ENCODE measurements around the gene TRIM17. TPM values are rescaled to one million over a fixed set of nuclear protein-coding genes. Genes with fewer than 3 reads are reported as not detected.
A peak's percentile ranks its signal among the peaks of the same experiment; 100 is the strongest.

The TRIM17 gene
- total RNA-seq, 6 experiments from 2014 or later, result 0.23 to 0.36 (median 0.30) TPM; not detected in 3

- H3K9me3 Mint-ChIP-seq, result no peaks in the 10 kb centered on the region; the same call in 1 of the 2 replicates
- no peak overlapping the region for H3K4me3 Mint-ChIP-seq
- DNase-seq, result no peak
- no peak for TF ChIP-seq CTCF (IDR thresholded peaks at IDR 0.05)
- peaks cover 5% of the 10 kb centered on the region; the same call in 1 of the 2 replicates for H3K36me3 Mint-ChIP-seq (ENCODE audit: low read depth)
- no peak overlapping the region for H3K27ac Mint-ChIP-seq
- peaks cover 55% of the 10 kb centered on the region for H3K27me3 Mint-ChIP-seq (ENCODE audit: insufficient read depth)
- H3K4me1 Mint-ChIP-seq (ENCODE audit: low read depth), result peaks cover 21% of the 10 kb centered on the region
Measured at GRCh38 chr1:228463009-228463558, 46.4 kb upstream of the TRIM17 start.

- Mint-ChIP-seq H3K4me1 (ENCODE audit: low read depth) (peaks cover 26% of the 10 kb centered on the region), H3K36me3 (ENCODE audit: low read depth) (peaks cover 5% of the 10 kb centered on the region; the same call in 1 of the 2 replicates), H3K27ac (no peak overlapping the region), H3K4me3 (no peak overlapping the region), H3K27me3 (ENCODE audit: insufficient read depth) (peaks cover 60% of the 10 kb centered on the region), H3K9me3 (no peaks in the 10 kb centered on the region; the same call in 1 of the 2 replicates)
- no peak for TF ChIP-seq CTCF (IDR thresholded peaks at IDR 0.05)
- no peak for DNase-seq
Measured at GRCh38 chr1:228462560-228462959, 45.9 kb upstream of the TRIM17 start.

- Mint-ChIP-seq H3K27ac (no peak overlapping the region), H3K4me3 (peak overlapping the region; percentile 12; the same call in 1 of the 2 replicates), H3K27me3 (ENCODE audit: insufficient read depth) (peaks cover 52% of the 10 kb centered on the region), H3K4me1 (ENCODE audit: low read depth) (peaks cover 43% of the 10 kb centered on the region), H3K9me3 (no peaks in the 10 kb centered on the region; the same call in 1 of the 2 replicates), H3K36me3 (ENCODE audit: low read depth) (peaks cover 5% of the 10 kb centered on the region; the same call in 1 of the 2 replicates)
- no peak for TF ChIP-seq CTCF (IDR thresholded peaks at IDR 0.05)
- DNase-seq, result no peak
Measured at GRCh38 chr1:228460821-228461220, 44.2 kb upstream of the TRIM17 start.

GRCh38 chr1:228459091-228459993 is 42.7 kb upstream of the TRIM17 start:
- H3K36me3 Mint-ChIP-seq (ENCODE audit: low read depth), result no peaks in the 10 kb centered on the region; the same call in 1 of the 2 replicates
- DNase-seq, result peak; percentile 59
- peak; percentile 89 for TF ChIP-seq CTCF (IDR thresholded peaks at IDR 0.05)
- H3K4me1 Mint-ChIP-seq (ENCODE audit: low read depth), result peaks cover 44% of the 10 kb centered on the region
- H3K4me3 Mint-ChIP-seq, result peak overlapping the region; percentile 94
- peak overlapping the region; percentile 94 for H3K27ac Mint-ChIP-seq
- peaks cover 38% of the 10 kb centered on the region for H3K27me3 Mint-ChIP-seq (ENCODE audit: insufficient read depth)
- H3K9me3 Mint-ChIP-seq, result no peaks in the 10 kb centered on the region

GRCh38 chr1:228457396-228458176 is 40.9 kb upstream of the TRIM17 start:
- no peaks in the 10 kb centered on the region; the same call in 1 of the 2 replicates for H3K36me3 Mint-ChIP-seq (ENCODE audit: low read depth)
- H3K9me3 Mint-ChIP-seq, result no peaks in the 10 kb centered on the region
- DNase-seq, result peak; percentile 97
- peaks cover 22% of the 10 kb centered on the region for H3K27me3 Mint-ChIP-seq (ENCODE audit: insufficient read depth)
- peak overlapping the region; percentile 94 for H3K27ac Mint-ChIP-seq
- peak overlapping the region; percentile 94 for H3K4me3 Mint-ChIP-seq
- H3K4me1 Mint-ChIP-seq (ENCODE audit: low read depth), result peaks cover 41% of the 10 kb centered on the region
- peak; percentile 66 for TF ChIP-seq CTCF (IDR thresholded peaks at IDR 0.05)

Data from HFFc6 (cell line).